GM12801 (cell line): Measurements from ENCODE around the gene POLR2C.

Source experiments
- CTCF ChIP-seq: IDR thresholded peaks from one replicate; pipeline ENCODE4 v1.5.1; 2011; ENCODE audit warnings: control low read depth; ENCODE audit not compliant: insufficient read length; ENCODE audit errors: extremely low read depth

POLR2C gene

DNA sequence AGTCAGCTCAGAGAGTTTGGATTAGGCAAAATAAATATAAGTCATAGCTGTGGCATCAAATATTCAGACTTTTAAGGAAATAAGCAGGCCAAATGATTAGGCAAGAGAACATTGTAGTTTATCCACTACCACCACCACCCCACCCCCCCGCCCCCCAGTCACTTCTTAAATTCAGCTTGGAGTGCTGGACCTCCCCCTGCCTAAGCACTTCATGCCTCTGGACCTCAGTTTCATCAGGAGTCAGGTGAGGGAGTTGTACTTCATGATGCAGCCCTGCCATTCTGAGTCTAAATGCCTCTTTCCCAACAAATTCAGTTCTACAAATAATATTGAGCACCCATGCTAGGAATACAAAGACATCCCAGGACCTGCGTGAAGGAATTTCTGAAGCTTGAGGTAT is 2.0 kb downstream of the POLR2C start:
- TF ChIP-seq CTCF = no peak

DNA sequence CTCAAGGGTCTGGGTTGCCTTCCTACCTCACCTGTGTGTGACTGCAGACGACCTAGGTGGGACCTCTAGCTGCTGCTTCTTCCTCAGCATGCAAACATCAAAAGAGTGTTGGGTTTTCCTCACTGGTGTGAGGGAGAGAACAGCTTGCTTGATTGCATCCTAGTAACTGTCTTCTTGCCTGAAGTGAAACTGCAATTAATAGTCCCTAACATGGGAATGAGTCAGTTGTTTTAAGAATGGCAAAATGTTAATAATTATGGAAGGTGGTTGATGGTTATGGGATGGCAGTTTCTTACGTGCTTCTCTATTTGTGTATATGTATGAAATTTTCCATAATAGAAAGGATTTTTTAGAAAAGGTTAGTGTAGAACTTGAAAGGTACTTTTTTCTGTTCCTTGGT is 5.9 kb downstream of the POLR2C start:
- no peak for TF ChIP-seq CTCF

DNA sequence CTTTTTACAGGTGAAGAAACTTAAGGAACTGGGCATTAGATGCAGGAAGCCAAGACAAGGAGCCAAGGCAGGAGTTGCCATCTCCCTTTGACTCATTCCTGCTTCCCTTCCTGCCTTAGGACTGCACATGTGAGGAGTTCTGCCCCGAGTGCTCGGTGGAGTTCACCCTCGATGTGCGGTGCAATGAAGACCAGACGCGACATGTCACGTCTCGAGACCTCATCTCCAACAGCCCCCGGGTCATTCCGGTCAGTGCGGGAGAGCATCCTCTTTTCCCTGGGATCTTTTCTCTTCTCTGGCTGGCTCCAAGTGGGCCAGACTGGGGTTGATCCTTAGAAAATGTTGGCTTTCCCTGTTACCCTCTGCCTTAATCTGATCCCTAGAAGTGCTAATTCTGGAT is 6.6 kb downstream of the POLR2C start:
- no peak for TF ChIP-seq CTCF

DNA sequence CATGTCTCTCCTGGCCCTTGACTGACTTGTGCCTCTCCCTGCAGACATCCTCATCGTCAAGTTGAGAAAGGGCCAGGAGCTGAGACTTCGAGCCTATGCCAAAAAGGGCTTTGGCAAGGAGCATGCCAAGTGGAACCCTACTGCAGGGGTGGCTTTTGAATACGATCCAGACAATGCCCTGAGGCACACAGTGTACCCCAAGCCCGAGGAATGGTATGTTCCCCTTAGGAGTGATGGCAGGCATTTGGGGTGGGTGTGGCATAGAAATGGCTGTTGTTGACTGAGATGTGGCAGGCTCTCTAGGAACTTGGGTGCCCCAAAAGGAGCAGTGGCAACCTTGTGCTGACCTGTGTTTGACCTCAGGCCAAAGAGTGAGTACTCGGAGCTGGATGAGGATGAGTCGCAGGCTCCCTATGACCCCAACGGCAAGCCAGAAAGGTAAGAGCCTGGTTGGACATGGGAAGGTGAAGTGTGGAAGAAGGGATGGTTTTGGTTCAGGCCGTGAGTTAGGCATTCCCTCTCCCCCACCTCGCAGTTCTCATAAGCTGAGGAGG is 7.5 kb downstream of the POLR2C start:
- TF ChIP-seq CTCF = no peak

GRCh38 chr16:57470711-57471110 is 8.2 kb downstream of the POLR2C start:
- TF ChIP-seq CTCF = no peak

GRCh38 chr16:57471209-57471608 is 8.7 kb downstream of the POLR2C start:
- TF ChIP-seq CTCF = no peak

GRCh38 chr16:57471852-57472664 is 9.6 kb downstream of the POLR2C start:
- TF ChIP-seq CTCF = no peak
